GM12878 (cell line): ENCODE data around the gene BCAT1. TPM values are rescaled to one million over a fixed set of nuclear protein-coding genes. Genes with fewer than 3 reads are reported as not detected.
A peak's percentile ranks its signal among the peaks of the same experiment; 100 is the strongest.

Source experiments
- BCL11A ChIP-seq: IDR thresholded peaks from 2 replicates; pipeline ENCODE4 v1.6.1; 2011; ENCODE audit warnings: low read depth, low read length
- BHLHE40 ChIP-seq, 2 experiments: fragments of 450-650 bp in 1 of 2; IDR thresholded peaks; 2 replicates each; pipeline ENCODE4 v1.6.1; 2011 to 2017; ENCODE audit warnings: low read depth in 2 of 2, borderline replicate concordance in 1 of 2, improper control_type of control experiment in 1 of 2, low read length in 1 of 2, mild to moderate bottlenecking in 1 of 2
- BRCA1 ChIP-seq: IDR thresholded peaks from 2 replicates; pipeline ENCODE4 v1.6.1; 2011; ENCODE audit warnings: low read depth, low read length, improper control_type of control experiment
- EED ChIP-seq: sonication (generic); IDR thresholded peaks from 2 replicates; pipeline ENCODE4 v1.6.1; 2016; ENCODE audit warnings: antibody characterized with exemption, low read depth
- FOXM1 ChIP-seq: IDR thresholded peaks from 2 replicates; pipeline ENCODE4 v1.6.1; 2012; ENCODE audit warnings: low read depth, mild to moderate bottlenecking, inconsistent platforms, low read length, moderate library complexity
- HCFC1 ChIP-seq: fragments of 150-350 bp; IDR thresholded peaks from 2 replicates; pipeline ENCODE4 v1.6.1; 2014; ENCODE audit warnings: low read length
- HDGF ChIP-seq: fragments of 450-650 bp; IDR thresholded peaks from 2 replicates; pipeline ENCODE4 v1.6.1; 2016; ENCODE audit warnings: antibody characterized with exemption
- IRF4 ChIP-seq: IDR thresholded peaks from 2 replicates; pipeline ENCODE4 v1.6.1; 2011; ENCODE audit warnings: low read depth, low read length
- LARP7 ChIP-seq: fragments of 450-650 bp; IDR thresholded peaks from 2 replicates; pipeline ENCODE4 v1.6.1; 2017; ENCODE audit warnings: mild to moderate bottlenecking
- MTA3 ChIP-seq: IDR thresholded peaks from 2 replicates; pipeline ENCODE4 v1.6.1; 2012; ENCODE audit warnings: low read length, inconsistent platforms, borderline replicate concordance
- NFXL1 ChIP-seq: fragments of 450-650 bp; IDR thresholded peaks from 2 replicates; pipeline ENCODE4 v1.6.1; 2017; ENCODE audit warnings: antibody characterized with exemption, mild to moderate bottlenecking, borderline replicate concordance
- NFYA ChIP-seq: IDR thresholded peaks from 2 replicates; pipeline ENCODE4 v1.6.1; 2011; ENCODE audit warnings: low read depth, mild to moderate bottlenecking, low read length, improper control_type of control experiment, borderline replicate concordance
- NFYB ChIP-seq: IDR thresholded peaks from 2 replicates; pipeline ENCODE4 v1.6.1; 2011; ENCODE audit warnings: low read depth, mild to moderate bottlenecking, low read length, improper control_type of control experiment, moderate library complexity; ENCODE audit not compliant: insufficient read depth
- NR2C1 ChIP-seq: fragments of 450-650 bp; IDR thresholded peaks from 2 replicates; pipeline ENCODE4 v1.6.1; 2017; ENCODE audit warnings: antibody characterized with exemption, mild to moderate bottlenecking, moderate library complexity
- POU2F2 ChIP-seq: IDR thresholded peaks from 3 replicates; pipeline ENCODE4 v1.6.1; 2011; ENCODE audit warnings: low read depth, mild to moderate bottlenecking, low read length, borderline replicate concordance
- RAD21 ChIP-seq: IDR thresholded peaks from 2 replicates; pipeline ENCODE4 v1.6.1; 2011; ENCODE audit warnings: mild to moderate bottlenecking, low read depth, low read length, moderate library complexity; ENCODE audit not compliant: insufficient read depth
- RCOR1 ChIP-seq: conservative IDR thresholded peaks from 2 replicates; pipeline ENCODE4 v1.6.1; 2012; ENCODE audit warnings: low read depth, low read length, improper control_type of control experiment
- SIN3A ChIP-seq: IDR thresholded peaks from 2 replicates; pipeline ENCODE4 v1.6.1; 2012; ENCODE audit warnings: low read depth, low read length, improper control_type of control experiment
- SREBF2 ChIP-seq: IDR thresholded peaks from 2 replicates; pipeline ENCODE4 v1.6.1; 2012; ENCODE audit warnings: mild to moderate bottlenecking, low read length
- ZZZ3 ChIP-seq: IDR thresholded peaks from 2 replicates; pipeline ENCODE4 v1.6.1; 2011; ENCODE audit warnings: low read depth; ENCODE audit not compliant: control insufficient read depth, insufficient read length
- polyA plus RNA-seq, 11 experiments: library from polyadenylated mRNA; depleted of rRNA in 4 of 11; unstranded in 6 of 11; stranded (reverse) in 5 of 11; fragments of >200 nt; fragmentation: Nextera tagmentation in 4 of 11; fragmentation: Illumina TruSeq in 1 of 11; extraction: Ambion mirVana in 4 of 11; extraction: Trizol in 1 of 11; gene quantifications; 1 replicate in 1 of 11; 2 replicates in 10 of 11; pipeline versions ENCODE4 v1.2.1 to v1.2.3, GENCODE V29; 2011 to 2016; ENCODE audit warnings: inconsistent platforms in 2 of 11, missing spikeins in 2 of 11, low read depth in 1 of 11
- total RNA-seq, 4 experiments: library from RNA; depleted of rRNA in 3 of 4; stranded (reverse); fragments of >200 nt in 3 of 4; fragmentation: Illumina TruSeq in 1 of 4; extraction: Trizol in 1 of 4; gene quantifications; 2 replicates each; pipeline versions ENCODE4 v1.2.1 to v1.2.3, GENCODE V29; 2013 to 2021
- TF ChIP-seq, protein P1 (sequence below): IDR thresholded peaks from 2 replicates; pipeline ENCODE4 v1.6.1; 2012; ENCODE audit warnings: low read depth, low read length, improper control_type of control experiment
- TF ChIP-seq, protein P2 (sequence below): fragments of 150-350 bp; IDR thresholded peaks from 2 replicates; pipeline ENCODE4 v1.6.1; 2016; ENCODE audit warnings: low read depth, low read length
- TF ChIP-seq, protein P3 (sequence below): IDR thresholded peaks from 2 replicates; pipeline ENCODE4 v1.6.1; 2012; ENCODE audit warnings: low read depth, low read length, improper control_type of control experiment
- TF ChIP-seq, protein P4 (sequence below): IDR thresholded peaks from 2 replicates; pipeline ENCODE4 v1.6.1; 2011; ENCODE audit warnings: borderline replicate concordance, low read depth, mild to moderate bottlenecking, moderate library complexity, low read length; ENCODE audit not compliant: insufficient read depth, poor library complexity, severe bottlenecking

Gene BCAT1
- total and polyA plus RNA-seq, 10 of the 15 experiments (the other 5 are each of a cell fraction or from before 2014, with no cell fraction given): 26.2 to 187 (median 81.9) TPM

DNA sequence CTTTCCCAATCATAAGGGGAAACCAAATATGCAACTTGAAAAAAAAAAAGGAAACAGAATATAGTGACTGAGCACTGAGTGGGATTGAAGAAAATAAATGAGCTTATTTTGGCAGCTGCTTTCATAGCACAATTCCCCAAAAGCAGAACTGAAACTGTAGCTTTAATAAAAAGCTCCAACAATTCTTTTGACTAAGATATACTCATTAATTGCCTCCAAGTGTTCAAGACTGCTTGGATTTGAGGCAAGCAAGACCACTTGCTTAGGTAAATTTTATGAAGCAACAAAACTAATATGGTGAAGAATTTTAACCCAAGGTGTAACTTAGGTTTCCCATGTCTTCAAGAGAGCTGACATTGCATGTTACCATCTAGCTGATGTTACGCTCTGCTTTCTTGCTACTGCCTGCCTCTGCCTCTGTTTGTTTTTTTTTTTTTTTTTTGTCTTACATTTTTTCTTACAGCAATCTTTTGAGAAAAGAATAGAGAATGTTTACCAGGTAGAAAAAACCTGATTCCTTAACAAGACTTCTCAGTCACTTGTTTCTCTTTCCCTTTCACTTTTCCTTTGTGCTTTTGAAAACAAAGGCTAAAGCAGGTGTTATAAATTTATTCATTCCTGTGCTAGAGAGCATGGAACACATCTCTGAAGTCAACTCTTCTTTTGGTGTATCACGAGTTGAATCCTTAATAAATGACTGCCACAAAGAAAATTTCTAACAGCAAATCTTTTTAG is 134.4 kb downstream of the BCAT1 start (continued):
- TF ChIP-seq NFYA (no peak), EED (peak; percentile 11; the same call in 1 of the 2 replicates), BCL11A (peak; percentile 96), SREBF2 (no peak), POU2F2 (0 out of 3 replicates have a peak, but pooled peaks have one; percentile 21), SIN3A (no peak), LARP7 (no peak), FOXM1 (peak; percentile 90; the same call in 1 of the 2 replicates), RCOR1 (no peak), NFYB (no peak), RAD21 (no peak), BHLHE40 (IDR thresholded peaks at IDR 0.05; ENCODE audit: borderline replicate concordance in 1 of 2, low read depth in 2 of 2, low read length in 1 of 2) (peak; percentile 7 to 48; a peak in 2 of 4 replicates), IRF4 (peak; percentile 95), NFXL1 (no peak), MTA3 (peak; percentile 72; the same call in 1 of the 2 replicates), BRCA1 (no peak), HDGF (no peak), NR2C1 (no peak), HCFC1 (no peak), ZZZ3 (no peak)
- TF ChIP-seq, protein P1, sequence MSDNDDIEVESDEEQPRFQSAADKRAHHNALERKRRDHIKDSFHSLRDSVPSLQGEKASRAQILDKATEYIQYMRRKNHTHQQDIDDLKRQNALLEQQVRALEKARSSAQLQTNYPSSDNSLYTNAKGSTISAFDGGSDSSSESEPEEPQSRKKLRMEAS: no peak
- TF ChIP-seq, protein P2, sequence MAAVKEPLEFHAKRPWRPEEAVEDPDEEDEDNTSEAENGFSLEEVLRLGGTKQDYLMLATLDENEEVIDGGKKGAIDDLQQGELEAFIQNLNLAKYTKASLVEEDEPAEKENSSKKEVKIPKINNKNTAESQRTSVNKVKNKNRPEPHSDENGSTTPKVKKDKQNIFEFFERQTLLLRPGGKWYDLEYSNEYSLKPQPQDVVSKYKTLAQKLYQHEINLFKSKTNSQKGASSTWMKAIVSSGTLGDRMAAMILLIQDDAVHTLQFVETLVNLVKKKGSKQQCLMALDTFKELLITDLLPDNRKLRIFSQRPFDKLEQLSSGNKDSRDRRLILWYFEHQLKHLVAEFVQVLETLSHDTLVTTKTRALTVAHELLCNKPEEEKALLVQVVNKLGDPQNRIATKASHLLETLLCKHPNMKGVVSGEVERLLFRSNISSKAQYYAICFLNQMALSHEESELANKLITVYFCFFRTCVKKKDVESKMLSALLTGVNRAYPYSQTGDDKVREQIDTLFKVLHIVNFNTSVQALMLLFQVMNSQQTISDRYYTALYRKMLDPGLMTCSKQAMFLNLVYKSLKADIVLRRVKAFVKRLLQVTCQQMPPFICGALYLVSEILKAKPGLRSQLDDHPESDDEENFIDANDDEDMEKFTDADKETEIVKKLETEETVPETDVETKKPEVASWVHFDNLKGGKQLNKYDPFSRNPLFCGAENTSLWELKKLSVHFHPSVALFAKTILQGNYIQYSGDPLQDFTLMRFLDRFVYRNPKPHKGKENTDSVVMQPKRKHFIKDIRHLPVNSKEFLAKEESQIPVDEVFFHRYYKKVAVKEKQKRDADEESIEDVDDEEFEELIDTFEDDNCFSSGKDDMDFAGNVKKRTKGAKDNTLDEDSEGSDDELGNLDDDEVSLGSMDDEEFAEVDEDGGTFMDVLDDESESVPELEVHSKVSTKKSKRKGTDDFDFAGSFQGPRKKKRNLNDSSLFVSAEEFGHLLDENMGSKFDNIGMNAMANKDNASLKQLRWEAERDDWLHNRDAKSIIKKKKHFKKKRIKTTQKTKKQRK: no peak
- TF ChIP-seq, protein P3, sequence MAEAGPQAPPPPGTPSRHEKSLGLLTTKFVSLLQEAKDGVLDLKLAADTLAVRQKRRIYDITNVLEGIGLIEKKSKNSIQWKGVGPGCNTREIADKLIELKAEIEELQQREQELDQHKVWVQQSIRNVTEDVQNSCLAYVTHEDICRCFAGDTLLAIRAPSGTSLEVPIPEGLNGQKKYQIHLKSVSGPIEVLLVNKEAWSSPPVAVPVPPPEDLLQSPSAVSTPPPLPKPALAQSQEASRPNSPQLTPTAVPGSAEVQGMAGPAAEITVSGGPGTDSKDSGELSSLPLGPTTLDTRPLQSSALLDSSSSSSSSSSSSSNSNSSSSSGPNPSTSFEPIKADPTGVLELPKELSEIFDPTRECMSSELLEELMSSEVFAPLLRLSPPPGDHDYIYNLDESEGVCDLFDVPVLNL: no peak
- TF ChIP-seq, protein P4, sequence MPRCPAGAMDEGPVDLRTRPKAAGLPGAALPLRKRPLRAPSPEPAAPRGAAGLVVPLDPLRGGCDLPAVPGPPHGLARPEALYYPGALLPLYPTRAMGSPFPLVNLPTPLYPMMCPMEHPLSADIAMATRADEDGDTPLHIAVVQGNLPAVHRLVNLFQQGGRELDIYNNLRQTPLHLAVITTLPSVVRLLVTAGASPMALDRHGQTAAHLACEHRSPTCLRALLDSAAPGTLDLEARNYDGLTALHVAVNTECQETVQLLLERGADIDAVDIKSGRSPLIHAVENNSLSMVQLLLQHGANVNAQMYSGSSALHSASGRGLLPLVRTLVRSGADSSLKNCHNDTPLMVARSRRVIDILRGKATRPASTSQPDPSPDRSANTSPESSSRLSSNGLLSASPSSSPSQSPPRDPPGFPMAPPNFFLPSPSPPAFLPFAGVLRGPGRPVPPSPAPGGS: peak; percentile 44
